Uterus (tissue), 2 donors: ENCODE results near the gene RDH14.

Experiments used
- CTCF ChIP-seq, 4 experiments: fragments of 200-600 bp in 2 of 4; fragments of 450-650 bp in 2 of 4; sonication (generic) in 2 of 4; IDR thresholded peaks; one replicate each; pipeline ENCODE4 v1.5.1; 2016 to 2019; ENCODE audit warnings: antibody characterized with exemption in 4 of 4, mild to moderate bottlenecking in 2 of 4, moderate library complexity in 1 of 4
- POLR2A ChIP-seq, 2 donors: fragments of 450-650 bp; IDR thresholded peaks; one replicate each; pipeline ENCODE4 v1.6.1; 2016; ENCODE audit warnings: antibody characterized with exemption in 2 of 2, mild to moderate bottlenecking in 1 of 2, moderate library complexity in 1 of 2

- TF ChIP-seq CTCF (IDR thresholded peaks at IDR 0.05), result no peak
- TF ChIP-seq POLR2A (IDR thresholded peaks at IDR 0.05), result no peak
Measured at GRCh38 chr2:18599509-18600254, 39.2 kb upstream of the RDH14 start.
